Measurements from ENCODE around the gene EVC. TPM values are rescaled to one million over a fixed set of nuclear protein-coding genes. Genes with fewer than 3 reads are reported as not detected.

Gene EVC
- total and polyA plus RNA-seq, 2 of the 8 experiments (the other 6 are each of a cell fraction or from before 2014, with no cell fraction given), result 2.6 to 9.8 TPM

- Histone ChIP-seq H3K56ac (replicated peaks; ENCODE audit: insufficient read length, low read depth, low read length) (no peak overlapping the region), H3K4me3 (ENCODE audit: extremely low read depth in 1 of 4, insufficient read depth in 2 of 4, low read depth in 3 of 4, low read length in 4 of 4) (no peak overlapping the region), H3K4me1 (replicated peaks in 1 of 4; ENCODE audit: control insufficient read depth in 3 of 4, insufficient read depth in 4 of 4, low read length in 3 of 4) (no peaks in the 10 kb centered on the region), H3K79me2 (ENCODE audit: control insufficient read depth in 1 of 2, insufficient read depth in 2 of 2, low read length in 2 of 2) (no peaks in the 10 kb centered on the region), H2AFZ (ENCODE audit: low read length) (no peak overlapping the region), H4K91ac (replicated peaks; ENCODE audit: insufficient read length, low read length) (no peak overlapping the region), H4K5ac (ENCODE audit: insufficient read length, low read depth, low read length) (no peak overlapping the region), H3K9ac (replicated peaks in 1 of 4; ENCODE audit: extremely low read depth in 1 of 4, low read depth in 3 of 4, low read length in 3 of 4) (no peak overlapping the region), H3K18ac (ENCODE audit: extremely low read depth, low read length) (no peak overlapping the region), H2BK12ac (ENCODE audit: low read depth, low read length) (no peak overlapping the region), H2AK5ac (ENCODE audit: low read depth, low read length) (no peak overlapping the region), H3K4ac (replicated peaks; ENCODE audit: insufficient read length, low read depth, low read length) (no peak overlapping the region), H3K79me1 (ENCODE audit: low read depth, low read length) (no peaks in the 10 kb centered on the region), H2BK15ac (ENCODE audit: low read length) (no peak overlapping the region), H3K23me2 (ENCODE audit: low read depth, low read length) (no peaks in the 10 kb centered on the region), H3K14ac (ENCODE audit: insufficient read length) (no peak overlapping the region), H3K27me3 (replicated peaks in 1 of 4; ENCODE audit: control insufficient read depth in 3 of 4, extremely low read depth in 1 of 4, insufficient read depth in 3 of 4, low read length in 3 of 4) (no peaks in the 10 kb centered on the region), H3K36me3 (ENCODE audit: control insufficient read depth in 2 of 4, insufficient read depth in 4 of 4, low read length in 3 of 4) (peaks cover 0 to 3% (median 2%) of the 10 kb centered on the region in 4 experiments; a peak in 3 of 8 replicates), H2BK120ac (replicated peaks; ENCODE audit: low read depth, low read length) (no peak overlapping the region), H3K23ac (ENCODE audit: insufficient read length) (no peak overlapping the region), H4K8ac (ENCODE audit: extremely low read depth, insufficient read depth, low read length) (no peak overlapping the region), H3K9me3 (ENCODE audit: insufficient read depth in 2 of 2, low read depth in 1 of 2, low read length in 1 of 2) (no peaks in the 10 kb centered on the region; a peak in 1 of 4 replicates), H3K4me2 (ENCODE audit: insufficient read depth in 1 of 2, low read depth in 2 of 2, low read length in 2 of 2) (no peak overlapping the region), H2BK20ac (ENCODE audit: low read length) (no peak overlapping the region), H4K20me1 (replicated peaks in 1 of 2; ENCODE audit: control insufficient read depth in 1 of 2, insufficient read depth in 2 of 2, low read length in 2 of 2) (peaks cover 0 to 2% of the 10 kb centered on the region in 2 experiments), H3K27ac (ENCODE audit: low read depth, low read length) (no peak overlapping the region), H2BK5ac (ENCODE audit: low read depth, low read length) (no peak overlapping the region)
- 93% methylated on average over 5 of the region's 5 CpGs; no CpG with 5 or more reads in 1 of the 2 experiments for WGBS, 2 experiments (ENCODE audit: extremely low coverage in 1 of 2, insufficient coverage in 1 of 2, insufficient read length in 1 of 2, insufficient replicate concordance in 2 of 2, low coverage in 1 of 2, low lambda C conversion rate in 2 of 2, missing lambda C conversion rate in 1 of 2)
- no peak for FAIRE-seq
- CTCF ChIA-PET (ENCODE audit: partially characterized antibody), result interaction anchor here (1.1 kb wide), 1 partner anchor 26 kb away, joined by 4 read pairs; no protein-coding TSS in a partner anchor
- DNase-seq (ENCODE audit: low read depth in 1 of 2, low spot score in 2 of 2), result no peak
- POLR2A ChIA-PET (ENCODE audit: partially characterized antibody), result no interaction called here
- no peak for TF ChIP-seq SIX5 (IDR thresholded peaks at IDR 0.05; ENCODE audit: low read depth, low read length)
- no peak for TF ChIP-seq POU5F1 (IDR thresholded peaks at IDR 0.05; ENCODE audit: low read depth, low read length)
- TF ChIP-seq E2F6 (IDR thresholded peaks at IDR 0.05), result no peak
- no peak for TF ChIP-seq JUN (IDR thresholded peaks at IDR 0.05; ENCODE audit: low read depth, low read length)
- TF ChIP-seq RBBP5 (IDR thresholded peaks at IDR 0.05; ENCODE audit: borderline replicate concordance, low read depth, low read length), result no peak
- TF ChIP-seq CREB1 (IDR thresholded peaks at IDR 0.05), result no peak
Observed at GRCh38 chr4:5795580-5795979, 84.6 kb downstream of the EVC start.

All from H1 (cell line).